Osteoblast (primary cell): Measurements from ENCODE around the gene BNIP5. TPM values are rescaled to one million over a fixed set of nuclear protein-coding genes. Genes with fewer than 3 reads are reported as not detected.

ENCODE experiments used
- DNase-seq: peaks from one replicate; pipeline ENCODE4 v3.0.0; 2011; ENCODE audit warnings: low spot score, mixed read lengths; ENCODE audit not compliant: insufficient read length; ENCODE audit errors: missing footprints
- H2AFZ ChIP-seq: 2 replicates; pipeline ENCODE4 v1.6.0; 2011; ENCODE audit warnings: mild to moderate bottlenecking, low read length
- H3K27ac ChIP-seq: 2 replicates; pipeline ENCODE4 v1.5.1; 2011; ENCODE audit warnings: mild to moderate bottlenecking, low read depth, low read length, moderate library complexity
- H3K27me3 ChIP-seq: 2 replicates; pipeline ENCODE4 v1.6.0; 2012; ENCODE audit warnings: mild to moderate bottlenecking, control low read depth, inconsistent platforms, low read length, moderate library complexity; ENCODE audit not compliant: insufficient read depth
- H3K36me3 ChIP-seq: 2 replicates; pipeline ENCODE4 v1.5.1; 2011; ENCODE audit warnings: mild to moderate bottlenecking, low read length, control low read depth, moderate library complexity; ENCODE audit not compliant: insufficient read depth
- H3K4me1 ChIP-seq: 2 replicates; pipeline ENCODE4 v1.5.1; 2011; ENCODE audit warnings: mild to moderate bottlenecking, low read length, control low read depth, moderate library complexity; ENCODE audit not compliant: insufficient read depth
- H3K4me2 ChIP-seq: 2 replicates; pipeline ENCODE4 v1.6.0; 2011; ENCODE audit warnings: mild to moderate bottlenecking, low read length; ENCODE audit not compliant: insufficient read depth
- H3K4me3 ChIP-seq: fragments of 200-600 bp; sonication (generic); 3 replicates; pipeline ENCODE4 v1.5.1; 2012; ENCODE audit warnings: mild to moderate bottlenecking, low read length, inconsistent platforms; ENCODE audit not compliant: insufficient read depth
- H3K79me2 ChIP-seq: 2 replicates; pipeline ENCODE4 v1.6.0; 2012; ENCODE audit warnings: mild to moderate bottlenecking, low read length, control low read depth, inconsistent platforms; ENCODE audit not compliant: insufficient read depth
- H3K9me3 ChIP-seq: 2 replicates; pipeline ENCODE4 v1.5.1; 2011; ENCODE audit warnings: low read depth, low read length, control low read depth
- H4K20me1 ChIP-seq: 2 replicates; pipeline ENCODE4 v1.6.0; 2012; ENCODE audit warnings: mild to moderate bottlenecking, low read length, control low read depth; ENCODE audit not compliant: insufficient read depth
- total RNA-seq: library from RNA; depleted of rRNA; stranded (reverse); fragments of >200 nt; gene quantifications from 2 replicates; pipeline ENCODE4 v1.2.3, GENCODE V29; 2012
- TF ChIP-seq, protein P1 (sequence below): IDR thresholded peaks from 2 replicates; pipeline ENCODE4 v1.5.1; 2011; ENCODE audit warnings: mild to moderate bottlenecking, low read depth, low read length, moderate library complexity; ENCODE audit errors: extremely low read depth

BNIP5 gene
- total RNA-seq, 1 donor, result not detected

DNA sequence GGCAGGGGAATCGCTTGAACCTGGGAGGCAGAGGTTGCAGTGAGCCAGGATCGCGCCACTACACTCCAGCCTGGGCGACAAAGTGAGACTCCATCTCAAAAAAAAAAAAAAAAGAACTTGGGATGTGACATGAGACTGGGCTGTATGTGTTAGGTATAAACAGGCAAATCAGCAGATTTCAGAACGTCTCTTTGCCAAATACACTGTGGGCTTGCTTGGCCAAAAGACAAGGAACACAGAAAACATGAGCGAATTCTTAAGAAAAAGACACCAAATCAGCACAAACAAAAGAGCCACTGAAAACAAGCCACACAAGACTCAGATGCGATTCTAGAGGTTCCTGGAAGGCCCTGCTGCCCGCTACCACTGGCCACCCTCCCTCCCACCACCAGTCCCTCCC, 38.3 kb upstream of the BNIP5 start:
- no peak overlapping the region for H3K4me2 ChIP-seq
- peaks cover 7% of the 10 kb centered on the region for H3K4me1 ChIP-seq
- no peak overlapping the region for H3K4me3 ChIP-seq
- H3K27ac ChIP-seq, result no peak overlapping the region
- H4K20me1 ChIP-seq, result no peaks in the 10 kb centered on the region
- DNase-seq, result no peak
- TF ChIP-seq, protein P1, sequence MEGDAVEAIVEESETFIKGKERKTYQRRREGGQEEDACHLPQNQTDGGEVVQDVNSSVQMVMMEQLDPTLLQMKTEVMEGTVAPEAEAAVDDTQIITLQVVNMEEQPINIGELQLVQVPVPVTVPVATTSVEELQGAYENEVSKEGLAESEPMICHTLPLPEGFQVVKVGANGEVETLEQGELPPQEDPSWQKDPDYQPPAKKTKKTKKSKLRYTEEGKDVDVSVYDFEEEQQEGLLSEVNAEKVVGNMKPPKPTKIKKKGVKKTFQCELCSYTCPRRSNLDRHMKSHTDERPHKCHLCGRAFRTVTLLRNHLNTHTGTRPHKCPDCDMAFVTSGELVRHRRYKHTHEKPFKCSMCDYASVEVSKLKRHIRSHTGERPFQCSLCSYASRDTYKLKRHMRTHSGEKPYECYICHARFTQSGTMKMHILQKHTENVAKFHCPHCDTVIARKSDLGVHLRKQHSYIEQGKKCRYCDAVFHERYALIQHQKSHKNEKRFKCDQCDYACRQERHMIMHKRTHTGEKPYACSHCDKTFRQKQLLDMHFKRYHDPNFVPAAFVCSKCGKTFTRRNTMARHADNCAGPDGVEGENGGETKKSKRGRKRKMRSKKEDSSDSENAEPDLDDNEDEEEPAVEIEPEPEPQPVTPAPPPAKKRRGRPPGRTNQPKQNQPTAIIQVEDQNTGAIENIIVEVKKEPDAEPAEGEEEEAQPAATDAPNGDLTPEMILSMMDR, result no peak
- H2AFZ ChIP-seq, result peak overlapping the region; percentile 5
- H3K27me3 ChIP-seq, result peaks cover 8% of the 10 kb centered on the region
- no peaks in the 10 kb centered on the region for H3K9me3 ChIP-seq
- no peaks in the 10 kb centered on the region for H3K79me2 ChIP-seq
- H3K36me3 ChIP-seq, result no peaks in the 10 kb centered on the region

GRCh38 chr6:36374194-36374593, 37.5 kb upstream of the BNIP5 start:
- Histone ChIP-seq H3K27me3 (peaks cover 8% of the 10 kb centered on the region), H3K27ac (no peak overlapping the region), H3K4me1 (peaks cover 15% of the 10 kb centered on the region), H3K9me3 (no peaks in the 10 kb centered on the region), H4K20me1 (no peaks in the 10 kb centered on the region), H3K36me3 (no peaks in the 10 kb centered on the region), H3K4me2 (no peak overlapping the region), H2AFZ (no peak overlapping the region), H3K79me2 (no peaks in the 10 kb centered on the region), H3K4me3 (no peak overlapping the region)
- DNase-seq, result no peak
- TF ChIP-seq, protein P1, result no peak

DNA sequence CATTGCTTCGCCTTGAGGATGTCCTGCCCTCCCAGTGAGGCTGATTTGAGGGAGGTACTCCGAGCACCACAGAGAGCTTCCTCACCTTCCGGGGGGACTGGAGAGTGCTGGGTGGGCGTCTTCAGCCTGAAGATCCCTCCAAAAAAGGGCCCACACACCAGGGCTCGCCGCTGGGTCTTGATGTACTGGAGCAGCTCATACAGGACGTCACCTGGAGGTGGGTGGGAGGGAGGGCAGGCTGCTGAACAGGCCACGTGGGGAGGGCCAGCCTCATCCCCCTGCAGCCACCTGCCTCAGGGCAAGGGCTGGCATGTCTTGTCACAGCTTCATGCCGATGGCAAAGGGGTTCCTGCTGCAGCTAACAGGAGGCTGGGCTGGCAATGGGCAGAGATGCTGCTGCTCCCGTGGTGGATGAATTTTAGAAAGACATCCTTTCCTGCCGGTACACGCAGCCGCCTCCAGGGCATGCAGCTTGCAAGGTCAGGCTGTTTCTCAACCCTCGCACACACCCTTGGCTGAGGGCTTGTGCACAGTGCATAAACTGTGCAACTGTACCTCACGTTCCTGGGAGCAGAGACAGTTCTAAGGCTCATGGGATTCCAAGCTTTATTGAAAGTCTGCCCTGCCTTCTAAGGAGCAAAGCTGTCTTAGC, 36.8 kb upstream of the BNIP5 start:
- no peaks in the 10 kb centered on the region for H3K36me3 ChIP-seq
- no peak overlapping the region for H3K4me3 ChIP-seq
- no peaks in the 10 kb centered on the region for H3K9me3 ChIP-seq
- H2AFZ ChIP-seq, result no peak overlapping the region
- no peaks in the 10 kb centered on the region for H3K79me2 ChIP-seq
- TF ChIP-seq, protein P1, result no peak
- H4K20me1 ChIP-seq, result no peaks in the 10 kb centered on the region
- H3K4me2 ChIP-seq, result no peak overlapping the region
- peaks cover 8% of the 10 kb centered on the region for H3K27me3 ChIP-seq
- no peak overlapping the region for H3K27ac ChIP-seq
- no peak for DNase-seq
- H3K4me1 ChIP-seq, result peaks cover 22% of the 10 kb centered on the region

DNA sequence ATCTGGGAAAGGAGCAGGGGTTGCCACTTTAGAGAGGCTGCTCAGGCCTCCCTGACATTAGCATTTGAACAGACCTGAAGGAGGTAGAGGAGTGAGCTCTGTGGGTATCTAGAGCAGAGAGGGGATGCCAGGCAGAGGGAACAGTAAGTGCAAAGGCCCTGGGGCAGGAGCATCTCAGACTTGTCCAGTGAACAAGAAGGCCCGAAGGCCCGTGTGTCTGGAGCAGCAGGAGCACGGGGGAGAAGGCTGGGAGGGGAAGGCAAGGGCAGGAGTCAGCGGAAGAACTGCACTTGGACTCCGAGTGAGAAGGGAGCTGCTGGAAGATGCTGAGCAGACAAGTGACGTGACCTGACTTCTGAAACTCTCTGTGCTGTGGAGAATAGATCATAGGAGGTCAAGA, 35.4 kb upstream of the BNIP5 start:
- peaks cover 8% of the 10 kb centered on the region for H3K27me3 ChIP-seq
- H3K36me3 ChIP-seq, result no peaks in the 10 kb centered on the region
- no peak overlapping the region for H3K4me2 ChIP-seq
- TF ChIP-seq, protein P1, result no peak
- H4K20me1 ChIP-seq, result no peaks in the 10 kb centered on the region
- H3K79me2 ChIP-seq, result no peaks in the 10 kb centered on the region
- H3K4me3 ChIP-seq, result no peak overlapping the region
- no peaks in the 10 kb centered on the region for H3K9me3 ChIP-seq
- H2AFZ ChIP-seq, result no peak overlapping the region
- H3K27ac ChIP-seq, result no peak overlapping the region
- H3K4me1 ChIP-seq, result peaks cover 22% of the 10 kb centered on the region
- no peak for DNase-seq
